HG02943 (cell line): ENCODE results near the gene TSSC4.

Experiments
- ATAC-seq: cut with Tn5 transposase; IDR thresholded peaks from one replicate; pipeline ENCODE4 v1.9.1; 2021; ENCODE audit warnings: mild to moderate bottlenecking, low read depth, moderate library complexity; ENCODE audit not compliant: unreplicated experiment

TSSC4 gene

GRCh38 chr11:2427721-2428321, 27.3 kb downstream of the TSSC4 start:
- no peak for ATAC-seq

- ATAC-seq: no peak
These were observed 27.8 kb downstream of the TSSC4 start for GRCh38 chr11:2428322-2428795.

- ATAC-seq: no peak
These were observed 30.8 kb downstream of the TSSC4 start for GRCh38 chr11:2431395-2431794.

DNA sequence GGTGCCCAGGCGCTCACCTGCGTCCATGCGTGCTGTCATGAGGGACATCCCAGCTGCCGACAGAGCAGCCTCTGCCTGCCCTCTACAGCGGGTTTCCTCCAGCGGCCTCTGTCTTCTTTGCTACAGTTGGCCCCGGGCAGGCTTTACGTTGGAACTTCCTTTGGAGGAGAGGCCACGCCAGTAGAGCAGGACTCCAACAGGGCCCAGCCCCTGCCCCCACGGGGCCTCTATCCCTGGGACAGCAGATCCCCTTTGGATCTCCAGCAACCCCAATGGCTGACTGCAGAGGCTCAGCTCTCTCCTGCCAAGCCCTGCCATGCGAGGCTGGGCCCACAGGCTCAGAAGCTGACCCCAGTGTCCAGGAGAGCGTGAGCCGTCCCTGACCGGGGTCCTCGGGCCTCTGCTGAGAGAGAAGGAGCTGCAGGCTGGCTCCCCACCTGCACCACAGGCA, 31.6 kb downstream of the TSSC4 start:
- no peak for ATAC-seq

- no peak for ATAC-seq
These were observed 32.1 kb downstream of the TSSC4 start for GRCh38 chr11:2432628-2433071.

DNA sequence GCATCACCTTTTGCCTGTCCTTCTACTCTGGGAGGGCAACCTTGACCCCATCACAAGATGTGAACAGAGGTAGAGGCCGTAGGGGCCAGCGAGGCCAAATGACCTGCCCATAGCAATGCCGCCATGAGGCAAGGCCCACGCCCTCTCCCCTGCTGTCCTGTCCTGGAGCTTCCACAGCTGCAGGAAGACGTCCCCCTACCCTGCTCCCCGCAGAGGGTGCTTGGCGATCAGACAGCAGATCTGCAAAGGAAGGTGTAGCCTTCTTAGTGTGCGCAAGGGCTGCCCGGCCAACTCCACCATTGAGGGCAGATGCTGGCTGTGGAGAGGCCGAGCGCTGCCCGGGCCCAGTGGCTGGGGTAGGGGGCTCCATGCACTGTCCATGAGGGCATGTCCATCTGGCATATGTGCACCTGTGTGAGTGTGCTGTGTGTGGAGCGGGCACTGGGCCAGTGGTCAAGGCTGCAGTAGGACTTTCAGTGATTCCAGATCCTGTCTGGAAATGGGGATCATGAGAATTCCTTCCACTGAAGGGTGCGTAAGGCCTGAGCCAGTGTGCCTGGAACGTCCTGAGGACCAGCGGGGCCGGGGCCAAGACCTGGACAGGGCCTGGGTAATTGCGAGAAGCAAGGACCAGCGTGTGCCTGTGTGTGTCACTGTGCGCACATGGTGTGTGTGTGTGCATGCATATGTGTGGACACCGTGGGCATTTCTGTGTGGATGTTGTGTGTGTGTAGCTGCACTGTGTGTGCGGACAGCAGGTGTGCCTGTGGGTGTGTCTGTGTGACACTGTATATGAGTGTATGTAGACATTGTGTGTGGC, 32.8 kb downstream of the TSSC4 start:
- ATAC-seq: no peak

DNA sequence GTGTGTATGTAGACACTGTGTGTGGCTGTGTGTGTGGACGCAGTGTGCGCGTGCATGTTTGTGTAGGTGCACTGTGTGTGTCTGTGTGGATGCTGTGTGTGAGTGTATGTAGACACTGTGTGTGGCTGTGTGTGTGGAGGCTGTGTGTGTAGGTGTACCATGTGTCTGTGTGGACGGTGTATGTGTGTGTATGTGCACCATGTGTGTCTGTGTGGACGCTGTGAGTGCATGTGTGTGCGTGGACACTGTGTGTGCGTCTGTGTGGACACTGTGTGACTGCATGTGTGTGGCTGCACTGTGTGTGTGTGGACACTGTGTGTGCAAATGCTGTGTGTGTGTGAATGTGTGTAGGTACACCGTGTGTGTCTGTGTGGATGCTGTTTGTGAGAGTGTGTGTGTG, 33.5 kb downstream of the TSSC4 start:
- no peak for ATAC-seq

GRCh38 chr11:2434506-2435255, 34.1 kb downstream of the TSSC4 start:
- no peak for ATAC-seq

DNA sequence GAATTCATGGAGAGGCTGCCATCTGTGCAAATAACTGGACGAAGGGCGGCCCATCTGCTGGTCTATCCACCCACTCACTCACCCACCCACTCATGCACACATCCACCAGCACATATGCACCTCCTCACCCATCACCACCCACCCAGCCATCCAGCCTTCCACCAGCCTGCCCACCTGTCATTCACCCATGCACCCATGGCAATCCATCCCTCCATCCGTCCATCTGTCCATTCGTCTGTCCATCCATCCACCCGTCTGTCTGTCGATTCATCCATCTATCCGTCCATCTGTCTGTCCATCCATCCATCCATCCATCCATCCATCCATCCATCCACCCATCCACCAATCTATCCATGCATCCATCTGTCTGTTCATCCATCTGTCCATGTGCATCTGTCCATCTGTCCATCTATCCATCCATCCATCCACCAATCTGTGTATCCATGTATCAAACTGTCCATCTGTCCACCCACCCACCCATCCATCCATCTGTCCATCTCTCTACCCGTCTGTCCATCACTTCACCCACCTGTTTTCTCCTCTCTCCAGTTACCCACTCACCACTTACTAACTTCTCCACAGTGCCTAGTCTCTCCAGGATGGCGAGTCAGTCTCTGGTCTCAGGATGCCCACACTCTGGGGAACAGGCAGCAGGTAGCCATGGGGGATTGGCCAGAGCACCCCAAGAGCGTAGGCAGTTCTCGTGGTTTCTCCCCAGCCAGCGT, 34.9 kb downstream of the TSSC4 start:
- ATAC-seq: no peak

DNA sequence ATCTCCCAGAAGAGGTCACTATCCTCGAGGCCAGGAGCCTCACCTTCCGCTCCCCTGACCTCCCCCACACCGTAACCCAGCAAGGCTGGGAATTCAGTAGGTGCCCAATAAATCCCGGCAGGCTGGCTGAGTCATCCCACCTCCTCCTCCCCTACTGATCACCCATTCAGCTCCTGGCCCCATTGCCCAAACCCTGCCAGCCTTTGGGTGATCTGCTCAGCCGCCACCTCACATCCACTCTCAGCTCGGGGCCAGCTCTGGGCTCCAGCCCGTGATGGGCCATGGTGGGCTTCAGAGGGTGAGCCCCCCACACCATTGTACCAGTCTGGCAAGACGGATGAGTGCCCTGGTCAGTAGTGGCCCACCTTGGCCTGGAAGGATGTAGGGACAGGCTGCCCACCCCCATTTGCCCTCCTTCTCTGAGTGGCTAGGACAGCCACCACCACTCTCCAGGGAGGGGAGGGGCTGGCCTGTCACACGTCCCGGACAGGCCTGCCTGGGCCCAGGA, 35.5 kb downstream of the TSSC4 start:
- no peak for ATAC-seq

GRCh38 chr11:2436521-2437031, 36.0 kb downstream of the TSSC4 start:
- ATAC-seq: no peak

DNA sequence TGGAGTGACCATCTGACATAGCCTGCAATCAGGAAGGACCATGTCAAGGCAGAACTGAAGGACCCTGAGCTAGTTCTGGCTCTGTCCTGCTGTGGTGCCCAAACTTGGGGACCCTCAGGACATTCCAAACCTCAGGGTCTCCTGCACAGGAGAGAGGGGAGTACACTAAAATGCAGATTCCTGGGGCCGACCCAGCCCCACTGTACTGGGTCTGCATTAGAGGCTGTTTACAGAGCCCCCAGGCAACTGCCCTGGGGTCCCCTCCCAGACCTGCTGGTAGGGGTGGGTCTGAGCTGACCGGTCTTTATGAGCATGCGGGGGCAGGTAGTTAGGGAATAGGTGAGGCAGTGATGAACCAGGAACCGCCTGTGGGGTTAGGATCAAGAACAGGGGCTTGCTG, 37.0 kb downstream of the TSSC4 start:
- no peak for ATAC-seq

GRCh38 chr11:2439820-2440219, 39.3 kb downstream of the TSSC4 start:
- ATAC-seq: no peak

DNA sequence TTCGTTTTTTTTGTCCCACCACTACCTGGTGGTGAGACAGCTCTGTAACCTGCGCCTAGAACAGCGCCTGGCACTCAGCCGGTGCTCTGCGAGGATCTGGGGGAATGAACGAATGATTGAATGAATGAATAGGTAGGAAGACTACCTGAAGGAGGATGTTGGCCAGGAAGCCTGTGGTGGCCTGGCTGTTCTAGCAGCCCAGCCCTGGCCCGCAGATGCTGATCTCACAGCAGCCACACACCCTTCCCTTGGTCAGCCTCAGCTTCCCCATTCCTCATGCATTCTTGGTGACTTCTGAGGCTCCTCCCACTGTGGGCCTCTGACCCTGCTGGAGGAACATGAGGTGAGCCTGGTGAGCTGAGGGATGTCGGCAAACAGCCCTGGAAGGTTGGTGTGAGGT, 40.1 kb downstream of the TSSC4 start:
- ATAC-seq: no peak

GRCh38 chr11:2441171-2441570, 40.6 kb downstream of the TSSC4 start:
- ATAC-seq: no peak

DNA sequence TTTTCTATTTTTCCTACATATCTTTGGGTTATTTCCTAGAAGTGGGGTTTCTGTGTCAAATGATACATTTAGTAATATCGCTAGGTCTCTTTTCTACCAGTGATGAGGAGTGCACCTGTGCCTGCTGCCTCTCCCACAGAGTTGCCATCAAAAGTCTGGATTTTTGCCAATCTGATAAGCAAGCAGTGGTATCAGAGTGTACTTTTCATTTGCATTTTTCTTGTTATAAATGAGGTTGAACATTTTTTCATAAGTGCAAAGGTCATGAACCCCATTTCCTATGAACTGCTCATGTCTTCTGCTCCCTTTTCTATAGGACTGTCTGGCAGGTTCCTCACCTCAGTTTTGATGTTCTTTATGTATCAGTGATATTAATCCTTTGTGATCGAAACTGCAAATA, 42.0 kb downstream of the TSSC4 start:
- ATAC-seq: no peak

- ATAC-seq: no peak
These were observed 42.9 kb downstream of the TSSC4 start for GRCh38 chr11:2443406-2443805.

DNA sequence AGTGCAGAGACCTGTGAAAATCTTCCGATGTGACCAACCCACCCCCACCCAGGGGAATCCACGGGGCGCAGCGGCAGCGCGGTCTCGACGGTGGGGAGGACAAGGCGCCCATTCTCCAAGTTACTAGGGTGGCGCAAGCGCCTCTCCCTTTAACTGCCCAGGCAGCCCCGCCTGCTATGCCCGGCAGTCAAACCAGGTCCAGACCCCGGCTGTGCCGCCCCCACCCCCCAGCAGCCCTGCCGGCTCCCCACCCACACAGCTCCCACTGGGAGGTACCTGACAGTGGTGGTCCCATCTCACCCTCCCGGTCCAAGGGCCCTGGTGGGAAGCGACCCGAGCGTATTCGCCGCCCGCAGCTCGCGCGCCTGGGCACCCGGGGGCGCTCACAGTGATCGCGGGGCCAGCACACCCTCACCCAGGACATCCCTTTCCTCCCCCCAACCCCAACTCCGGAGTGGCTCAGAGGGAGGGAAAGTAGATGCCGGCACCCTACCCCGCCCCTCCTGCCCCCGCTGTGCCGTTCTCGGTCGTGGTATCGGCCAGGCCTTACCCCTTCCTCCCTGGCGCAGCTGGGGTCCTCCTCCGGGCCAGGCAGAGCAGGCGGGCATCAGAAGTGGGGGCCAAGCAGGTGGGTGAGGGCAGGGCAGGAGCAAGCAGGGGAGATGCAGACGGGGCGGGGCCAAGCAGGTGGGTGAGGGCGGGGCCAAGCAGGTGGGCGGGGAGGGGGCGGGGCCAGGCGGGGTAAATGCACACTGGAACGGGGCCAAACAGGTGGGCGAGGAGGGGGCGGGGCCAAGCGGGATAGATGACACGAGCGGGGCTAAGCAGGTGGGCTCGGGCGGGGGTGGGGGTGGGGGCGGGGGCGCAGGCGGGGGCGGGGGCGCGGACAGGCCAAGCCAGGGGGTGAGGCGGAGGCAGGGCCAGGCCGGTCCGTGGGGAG, 43.6 kb downstream of the TSSC4 start, which contains the start of gene TRPM5:
Gene TRPM5, minus strand, starts transcription at position 634 of the 940 bp plus-strand sequence. CDS start 21,478 bp downstream, outside the sequence.
- no peak for ATAC-seq
